GM18511 (cell line): Measurements from ENCODE around the gene GH2.
A peak's percentile ranks its signal among the peaks of the same experiment; 100 is the strongest.
"Not testable (repeated sequence)": the region's sequence is repeated elsewhere in the genome, so short reads cannot be mapped to it uniquely, and the experiment has no call there.

Experiments
- ATAC-seq: cut with Tn5 transposase; IDR thresholded peaks from one replicate; pipeline ENCODE4 v1.9.1; 2021; ENCODE audit warnings: mild to moderate bottlenecking, moderate library complexity; ENCODE audit not compliant: unreplicated experiment

The GH2 gene

GRCh38 chr17:63881935-63882601 lies at the start of gene GH2:
GH2 (minus strand) TSS chr17:63881944; CDS start chr17:63881801, 143 bp downstream.
- ATAC-seq = no peak

- ATAC-seq = peak; percentile 45
Observed at GRCh38 chr17:63930951-63931575, 49.3 kb upstream of the GH2 start.

- ATAC-seq = no peak
Observed at GRCh38 chr17:63929860-63930766, 48.4 kb upstream of the GH2 start.

DNA sequence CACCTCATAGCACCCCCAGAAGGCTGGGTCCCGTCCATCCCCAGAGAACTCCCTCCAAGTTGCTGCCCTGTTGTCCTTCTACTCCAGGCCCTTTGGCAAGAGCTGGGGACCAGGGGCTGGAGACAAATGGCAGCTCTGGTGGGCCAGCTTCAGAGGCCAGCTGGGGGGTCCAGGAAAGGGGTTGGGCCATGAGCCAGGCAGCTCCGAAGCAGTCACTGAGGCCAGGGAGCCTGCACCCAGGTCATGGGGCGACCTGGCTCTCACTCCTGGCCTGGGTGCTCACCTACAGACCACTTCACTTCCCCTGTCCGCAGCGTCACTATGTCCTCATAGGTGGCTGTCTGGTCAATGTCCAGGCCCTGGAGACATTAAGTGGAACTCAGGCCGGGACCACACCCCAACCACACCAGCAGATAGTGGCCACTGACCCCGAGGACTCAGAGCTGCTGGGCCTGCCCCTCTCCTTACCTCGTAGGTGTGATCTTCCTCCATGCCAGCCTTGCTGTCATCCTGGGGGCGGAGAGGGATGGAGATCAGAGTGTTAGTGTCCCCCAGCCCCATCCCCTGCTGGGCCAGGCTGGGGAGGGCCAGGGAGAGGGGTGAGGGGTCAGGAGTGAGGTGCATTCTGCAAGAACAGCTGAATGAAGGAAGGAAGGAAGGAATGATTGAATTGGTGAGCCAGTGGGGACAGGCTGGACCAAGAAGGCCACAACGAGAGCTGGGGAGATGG lies 47.4 kb upstream of the GH2 start:
- ATAC-seq = no peak

GRCh38 chr17:63928172-63928666 lies 46.5 kb upstream of the GH2 start:
- no peak for ATAC-seq

DNA sequence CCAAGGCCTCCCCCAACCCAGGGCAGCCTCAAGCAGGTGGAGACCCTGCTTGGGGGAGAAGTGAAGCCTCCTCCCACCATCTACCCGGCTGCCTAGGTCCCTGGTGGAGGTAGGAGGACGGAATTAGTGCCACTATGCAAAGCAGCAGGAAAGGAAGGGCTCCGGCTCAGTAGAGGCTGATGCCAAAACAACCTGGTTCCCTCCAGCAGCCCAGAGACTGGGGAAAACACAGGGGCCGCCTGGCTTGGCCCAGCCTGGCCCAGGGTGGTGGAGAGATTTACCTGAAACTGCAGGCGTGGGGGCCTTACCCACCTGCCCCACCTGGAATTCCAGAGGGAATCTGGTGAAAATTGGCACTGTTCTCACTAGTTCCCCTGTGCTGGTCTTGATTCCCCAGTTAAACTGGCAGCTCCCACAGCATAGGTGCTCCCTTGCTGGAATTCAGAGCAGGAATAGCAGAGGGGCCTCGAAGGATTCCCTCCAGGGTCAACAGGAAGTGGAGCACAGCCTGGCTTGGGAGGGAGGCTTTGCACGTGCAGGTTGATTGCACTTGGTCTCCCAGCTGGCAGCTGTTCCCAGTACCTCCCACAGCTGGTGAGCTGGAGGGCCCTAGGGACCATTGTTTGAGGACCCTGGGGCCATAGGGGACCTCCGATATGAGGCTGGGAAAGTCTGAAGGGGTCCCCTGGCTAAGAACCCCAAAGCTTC lies 45.9 kb upstream of the GH2 start:
- ATAC-seq = no peak

DNA sequence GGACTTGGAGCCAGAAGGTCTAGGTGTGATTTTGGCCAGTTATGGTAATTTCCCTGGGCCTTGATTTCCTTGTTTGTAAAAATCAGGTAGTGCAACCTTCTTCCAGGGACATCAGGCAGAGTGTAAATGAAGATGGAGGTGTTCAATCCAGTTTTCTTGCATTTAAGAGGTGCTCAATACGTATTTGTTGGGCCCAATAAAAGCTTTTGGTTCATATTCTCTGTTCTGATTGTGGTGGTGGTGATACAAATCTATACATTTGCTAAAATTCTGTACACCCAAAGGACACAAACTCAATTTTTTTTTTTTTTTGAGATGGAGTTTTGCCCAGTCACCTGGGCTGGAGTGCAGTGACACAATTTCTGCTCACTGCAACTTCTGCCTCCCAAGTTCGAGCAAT lies 44.4 kb upstream of the GH2 start:
- ATAC-seq = no peak

DNA sequence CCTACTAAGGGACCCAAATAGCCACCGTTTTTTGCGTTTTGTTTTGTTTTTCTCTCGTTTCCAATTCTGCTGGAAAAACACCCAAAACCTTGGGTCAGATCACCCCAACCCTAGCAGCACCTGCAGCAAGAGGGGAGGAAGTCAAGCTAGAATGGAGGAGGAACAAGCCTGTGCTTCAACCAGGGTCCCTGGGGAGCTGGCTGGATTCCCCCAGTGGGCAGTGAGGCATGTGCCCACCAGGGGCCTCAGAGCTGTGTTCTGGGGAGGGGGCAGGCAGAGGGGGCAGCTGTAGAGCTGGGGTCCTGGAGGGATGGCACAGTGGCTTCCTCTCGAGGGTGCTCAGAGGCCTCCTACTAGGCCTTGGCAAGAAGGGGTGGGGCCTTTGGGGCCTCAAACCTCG lies 43.9 kb upstream of the GH2 start:
- no peak for ATAC-seq

DNA sequence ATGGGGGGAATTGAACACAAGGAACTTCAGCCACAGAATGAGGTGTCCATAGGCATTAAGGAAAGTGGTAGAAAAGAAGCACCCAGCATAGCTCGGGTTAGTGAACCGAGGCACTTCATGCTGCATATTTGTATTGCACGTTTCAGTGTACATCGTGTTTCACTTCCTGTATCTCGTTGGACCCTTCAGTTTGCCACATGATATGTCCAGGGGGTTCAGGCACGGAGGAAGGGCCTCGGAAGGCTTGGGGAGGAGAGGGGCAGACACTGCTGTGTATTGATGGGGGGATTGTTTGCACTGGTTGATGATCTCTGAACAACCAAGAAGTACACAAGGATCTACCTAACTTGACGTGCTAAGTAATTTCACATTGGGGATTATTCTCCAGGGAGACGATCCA lies 40.7 kb upstream of the GH2 start:
- ATAC-seq = peak; percentile 75

- not testable (repeated sequence) for ATAC-seq
Observed at GRCh38 chr17:63920779-63921178, 39.0 kb upstream of the GH2 start.

DNA sequence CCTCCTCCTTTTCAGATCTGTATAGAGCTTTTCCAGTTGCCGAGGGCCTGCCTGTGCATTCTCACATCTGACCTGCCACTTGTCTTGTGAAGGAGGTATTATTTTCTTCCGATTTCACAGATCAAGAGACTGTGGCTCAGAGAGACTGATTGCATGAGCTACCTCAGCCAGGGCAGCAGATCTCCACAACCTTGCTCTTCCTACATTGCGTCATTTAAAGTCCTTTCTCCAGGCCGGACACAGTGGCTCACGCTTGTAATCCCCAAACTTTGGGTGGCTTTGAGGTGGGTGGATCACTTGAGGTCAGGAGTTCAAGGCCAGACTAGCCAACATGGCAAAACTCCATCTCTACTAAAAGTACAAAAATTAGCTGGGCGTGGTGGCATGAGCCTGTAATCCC lies 38.3 kb upstream of the GH2 start:
- not testable (repeated sequence) for ATAC-seq

DNA sequence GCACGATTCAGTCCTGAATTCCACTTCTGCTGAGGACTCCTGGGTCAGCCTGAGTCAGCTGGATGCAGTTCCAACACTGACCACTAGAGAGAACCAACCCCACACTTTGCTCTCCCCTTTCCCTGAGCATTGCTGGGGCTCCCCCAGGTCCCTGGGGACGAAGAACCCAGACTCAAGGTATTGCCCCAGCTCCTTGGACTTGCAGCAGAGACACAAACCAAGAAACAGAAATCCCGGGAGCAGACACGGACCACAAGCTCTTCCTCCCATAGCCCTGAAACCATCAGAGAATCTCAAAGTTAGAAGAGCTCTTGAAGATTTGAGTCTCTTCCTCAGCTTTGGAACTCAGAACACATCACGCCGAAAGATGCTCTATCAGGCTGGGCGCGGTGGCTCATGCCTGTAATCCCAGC lies 37.6 kb upstream of the GH2 start:
- peak; percentile 65 for ATAC-seq

GRCh38 chr17:63918789-63919305 lies 37.1 kb upstream of the GH2 start, which contains the start of gene GH1:
GH1 (minus strand) TSS chr17:63918839; CDS start chr17:63918776, 63 bp downstream.
- not testable (repeated sequence) for ATAC-seq

- no peak for ATAC-seq
Observed at GRCh38 chr17:63918305-63918704, 36.6 kb upstream of the GH2 start.

DNA sequence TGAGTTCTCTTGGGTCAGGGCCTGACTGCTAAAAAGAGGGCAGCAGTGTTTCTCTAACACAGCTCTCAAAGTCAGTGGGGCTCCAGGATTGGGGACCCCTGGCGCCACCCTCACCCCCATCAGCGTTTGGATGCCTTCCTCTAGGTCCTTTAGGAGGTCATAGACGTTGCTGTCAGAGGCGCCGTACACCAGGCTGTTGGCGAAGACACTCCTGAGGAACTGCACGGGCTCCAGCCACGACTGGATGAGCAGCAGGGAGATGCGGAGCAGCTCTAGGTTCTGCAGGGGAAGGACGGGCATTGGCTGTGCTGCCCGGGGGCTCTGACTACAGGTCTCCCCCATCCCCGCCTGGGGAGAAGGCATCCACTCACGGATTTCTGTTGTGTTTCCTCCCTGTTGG lies 35.9 kb upstream of the GH2 start:
- no peak for ATAC-seq

DNA sequence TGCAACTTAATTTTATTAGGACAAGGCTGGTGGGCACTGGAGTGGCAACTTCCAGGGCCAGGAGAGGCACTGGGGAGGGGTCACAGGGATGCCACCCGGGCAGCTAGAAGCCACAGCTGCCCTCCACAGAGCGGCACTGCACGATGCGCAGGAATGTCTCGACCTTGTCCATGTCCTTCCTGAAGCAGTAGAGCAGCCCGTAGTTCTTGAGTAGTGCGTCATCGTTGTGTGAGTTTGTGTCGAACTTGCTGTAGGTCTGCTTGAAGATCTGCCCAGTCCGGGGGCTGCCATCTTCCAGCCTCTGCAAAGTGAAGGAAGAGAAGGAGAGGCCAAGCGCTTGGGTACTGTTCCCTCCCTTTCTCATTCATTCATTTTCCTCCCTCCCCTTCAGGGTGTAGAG lies 35.5 kb upstream of the GH2 start:
- not testable (repeated sequence) for ATAC-seq

DNA sequence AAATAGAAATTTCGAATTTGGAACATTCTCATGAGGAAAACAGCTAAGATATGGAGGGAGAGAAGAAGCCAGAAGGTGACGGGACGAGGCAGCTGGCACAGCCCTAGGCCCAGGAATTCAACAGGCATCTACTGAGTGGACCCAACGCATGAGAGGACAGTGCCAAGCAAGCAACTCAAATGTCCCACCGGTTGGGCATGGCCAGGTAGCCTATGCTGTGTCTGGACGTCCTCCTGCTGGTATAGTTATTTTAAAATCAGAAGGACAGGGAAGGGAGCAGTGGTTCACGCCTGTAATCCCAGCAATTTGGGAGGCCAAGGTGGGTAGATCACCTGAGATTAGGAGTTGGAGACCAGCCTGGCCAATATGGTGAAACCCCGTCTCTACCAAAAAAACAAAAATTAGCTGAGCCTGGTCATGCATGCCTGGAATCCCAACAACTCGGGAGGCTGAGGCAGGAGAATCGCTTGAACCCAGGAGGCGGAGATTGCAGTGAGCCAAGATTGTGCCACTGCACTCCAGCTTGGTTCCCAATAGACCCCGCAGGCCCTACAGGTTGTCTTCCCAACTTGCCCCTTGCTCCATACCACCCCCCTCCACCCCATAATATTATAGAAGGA lies 34.9 kb upstream of the GH2 start:
- no peak for ATAC-seq

- ATAC-seq = peak; percentile 48
Observed at GRCh38 chr17:63915753-63916152, 34.0 kb upstream of the GH2 start.

DNA sequence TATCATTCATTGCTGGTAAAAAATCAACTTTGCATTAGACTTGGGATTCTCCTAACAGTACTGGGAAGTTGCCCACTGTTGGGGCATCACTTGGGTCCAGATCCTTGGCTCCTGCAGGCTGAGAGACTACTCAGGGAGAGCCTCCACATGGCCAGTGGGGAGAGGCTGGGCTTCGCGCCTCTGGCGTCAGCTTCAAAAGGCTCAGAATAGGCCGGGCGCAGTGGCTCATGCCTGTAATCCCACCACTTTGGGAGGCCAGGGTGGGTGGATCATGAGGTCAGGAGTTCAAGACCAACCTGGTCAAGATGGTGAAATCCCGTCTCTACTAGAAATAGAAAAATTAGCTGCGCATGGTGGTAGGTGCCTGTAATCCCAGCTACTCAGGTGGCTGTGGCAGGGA lies 32.7 kb upstream of the GH2 start:
- ATAC-seq = no peak
